ENCODE results near the gene NR5A1. TPM values are rescaled to one million over a fixed set of nuclear protein-coding genes. Genes with fewer than 3 reads are reported as not detected.

NR5A1 gene
- total and polyA plus RNA-seq, 2 of the 13 experiments (the other 11 are each of a cell fraction or from before 2014, with no cell fraction given): 28.9 to 44.7 TPM

DNA sequence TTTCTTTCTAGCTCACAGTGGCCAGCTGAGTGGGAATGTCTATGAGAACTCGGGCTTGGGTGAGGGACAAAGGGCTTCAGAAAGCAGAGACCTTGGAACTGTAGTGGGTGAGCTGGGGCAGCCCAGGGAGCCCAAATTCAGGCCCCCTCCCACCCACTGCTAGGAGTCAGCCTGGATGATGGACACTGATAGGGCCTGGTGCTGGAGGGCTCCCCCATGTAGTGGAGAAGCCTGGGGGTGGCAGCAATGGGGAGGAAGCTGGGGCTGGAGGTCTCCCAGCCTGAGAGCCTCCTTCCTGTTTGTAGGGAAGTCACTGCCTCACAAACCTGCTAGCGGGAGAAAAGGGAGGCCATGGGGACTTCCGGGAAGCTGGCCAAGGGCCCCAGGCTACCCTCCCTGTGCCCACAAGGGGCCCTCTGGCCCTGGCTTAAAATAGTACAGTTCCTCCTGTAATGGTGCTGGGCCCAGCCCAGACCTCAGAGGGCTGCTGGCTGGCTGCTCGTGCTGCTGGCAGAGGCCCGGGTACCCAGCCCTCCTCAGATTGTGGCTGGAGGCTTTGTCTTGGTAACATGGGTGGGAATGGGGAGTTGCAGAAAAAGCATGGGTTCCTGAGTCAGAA is 6.3 kb upstream of the NR5A1 start (continued):
- TF ChIP-seq, protein P1, sequence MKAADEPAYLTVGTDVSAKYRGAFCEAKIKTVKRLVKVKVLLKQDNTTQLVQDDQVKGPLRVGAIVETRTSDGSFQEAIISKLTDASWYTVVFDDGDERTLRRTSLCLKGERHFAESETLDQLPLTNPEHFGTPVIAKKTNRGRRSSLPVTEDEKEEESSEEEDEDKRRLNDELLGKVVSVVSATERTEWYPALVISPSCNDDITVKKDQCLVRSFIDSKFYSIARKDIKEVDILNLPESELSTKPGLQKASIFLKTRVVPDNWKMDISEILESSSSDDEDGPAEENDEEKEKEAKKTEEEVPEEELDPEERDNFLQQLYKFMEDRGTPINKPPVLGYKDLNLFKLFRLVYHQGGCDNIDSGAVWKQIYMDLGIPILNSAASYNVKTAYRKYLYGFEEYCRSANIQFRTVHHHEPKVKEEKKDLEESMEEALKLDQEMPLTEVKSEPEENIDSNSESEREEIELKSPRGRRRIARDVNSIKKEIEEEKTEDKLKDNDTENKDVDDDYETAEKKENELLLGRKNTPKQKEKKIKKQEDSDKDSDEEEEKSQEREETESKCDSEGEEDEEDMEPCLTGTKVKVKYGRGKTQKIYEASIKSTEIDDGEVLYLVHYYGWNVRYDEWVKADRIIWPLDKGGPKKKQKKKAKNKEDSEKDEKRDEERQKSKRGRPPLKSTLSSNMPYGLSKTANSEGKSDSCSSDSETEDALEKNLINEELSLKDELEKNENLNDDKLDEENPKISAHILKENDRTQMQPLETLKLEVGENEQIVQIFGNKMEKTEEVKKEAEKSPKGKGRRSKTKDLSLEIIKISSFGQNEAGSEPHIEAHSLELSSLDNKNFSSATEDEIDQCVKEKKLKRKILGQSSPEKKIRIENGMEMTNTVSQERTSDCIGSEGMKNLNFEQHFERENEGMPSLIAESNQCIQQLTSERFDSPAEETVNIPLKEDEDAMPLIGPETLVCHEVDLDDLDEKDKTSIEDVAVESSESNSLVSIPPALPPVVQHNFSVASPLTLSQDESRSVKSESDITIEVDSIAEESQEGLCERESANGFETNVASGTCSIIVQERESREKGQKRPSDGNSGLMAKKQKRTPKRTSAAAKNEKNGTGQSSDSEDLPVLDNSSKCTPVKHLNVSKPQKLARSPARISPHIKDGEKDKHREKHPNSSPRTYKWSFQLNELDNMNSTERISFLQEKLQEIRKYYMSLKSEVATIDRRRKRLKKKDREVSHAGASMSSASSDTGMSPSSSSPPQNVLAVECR (CRISPR knock-in tag; IDR thresholded peaks at IDR 0.05; ENCODE audit: borderline replicate concordance): no peak
- TF ChIP-seq HNF4G (IDR thresholded peaks at IDR 0.05; ENCODE audit: borderline replicate concordance, low read depth, low read length) (no peak), HNF4G (CRISPR knock-in tag; IDR thresholded peaks at IDR 0.05; ENCODE audit: borderline replicate concordance, low read depth) (no peak), RFXAP (CRISPR knock-in tag; IDR thresholded peaks at IDR 0.05; ENCODE audit: borderline replicate concordance) (no peak), MTA1 (CRISPR knock-in tag; IDR thresholded peaks at IDR 0.05; ENCODE audit: borderline replicate concordance) (0 out of 2 replicates have a peak, but pooled peaks have one; percentile 41), JUN (CRISPR knock-in tag; IDR thresholded peaks at IDR 0.05) (no peak), MAZ (IDR thresholded peaks at IDR 0.05; ENCODE audit: borderline replicate concordance, low read depth, low read length) (no peak), MAZ (CRISPR knock-in tag; IDR thresholded peaks at IDR 0.05; ENCODE audit: low read depth) (no peak), ARNTL (CRISPR knock-in tag; IDR thresholded peaks at IDR 0.05) (no peak)
- TF ChIP-seq, protein P2, sequence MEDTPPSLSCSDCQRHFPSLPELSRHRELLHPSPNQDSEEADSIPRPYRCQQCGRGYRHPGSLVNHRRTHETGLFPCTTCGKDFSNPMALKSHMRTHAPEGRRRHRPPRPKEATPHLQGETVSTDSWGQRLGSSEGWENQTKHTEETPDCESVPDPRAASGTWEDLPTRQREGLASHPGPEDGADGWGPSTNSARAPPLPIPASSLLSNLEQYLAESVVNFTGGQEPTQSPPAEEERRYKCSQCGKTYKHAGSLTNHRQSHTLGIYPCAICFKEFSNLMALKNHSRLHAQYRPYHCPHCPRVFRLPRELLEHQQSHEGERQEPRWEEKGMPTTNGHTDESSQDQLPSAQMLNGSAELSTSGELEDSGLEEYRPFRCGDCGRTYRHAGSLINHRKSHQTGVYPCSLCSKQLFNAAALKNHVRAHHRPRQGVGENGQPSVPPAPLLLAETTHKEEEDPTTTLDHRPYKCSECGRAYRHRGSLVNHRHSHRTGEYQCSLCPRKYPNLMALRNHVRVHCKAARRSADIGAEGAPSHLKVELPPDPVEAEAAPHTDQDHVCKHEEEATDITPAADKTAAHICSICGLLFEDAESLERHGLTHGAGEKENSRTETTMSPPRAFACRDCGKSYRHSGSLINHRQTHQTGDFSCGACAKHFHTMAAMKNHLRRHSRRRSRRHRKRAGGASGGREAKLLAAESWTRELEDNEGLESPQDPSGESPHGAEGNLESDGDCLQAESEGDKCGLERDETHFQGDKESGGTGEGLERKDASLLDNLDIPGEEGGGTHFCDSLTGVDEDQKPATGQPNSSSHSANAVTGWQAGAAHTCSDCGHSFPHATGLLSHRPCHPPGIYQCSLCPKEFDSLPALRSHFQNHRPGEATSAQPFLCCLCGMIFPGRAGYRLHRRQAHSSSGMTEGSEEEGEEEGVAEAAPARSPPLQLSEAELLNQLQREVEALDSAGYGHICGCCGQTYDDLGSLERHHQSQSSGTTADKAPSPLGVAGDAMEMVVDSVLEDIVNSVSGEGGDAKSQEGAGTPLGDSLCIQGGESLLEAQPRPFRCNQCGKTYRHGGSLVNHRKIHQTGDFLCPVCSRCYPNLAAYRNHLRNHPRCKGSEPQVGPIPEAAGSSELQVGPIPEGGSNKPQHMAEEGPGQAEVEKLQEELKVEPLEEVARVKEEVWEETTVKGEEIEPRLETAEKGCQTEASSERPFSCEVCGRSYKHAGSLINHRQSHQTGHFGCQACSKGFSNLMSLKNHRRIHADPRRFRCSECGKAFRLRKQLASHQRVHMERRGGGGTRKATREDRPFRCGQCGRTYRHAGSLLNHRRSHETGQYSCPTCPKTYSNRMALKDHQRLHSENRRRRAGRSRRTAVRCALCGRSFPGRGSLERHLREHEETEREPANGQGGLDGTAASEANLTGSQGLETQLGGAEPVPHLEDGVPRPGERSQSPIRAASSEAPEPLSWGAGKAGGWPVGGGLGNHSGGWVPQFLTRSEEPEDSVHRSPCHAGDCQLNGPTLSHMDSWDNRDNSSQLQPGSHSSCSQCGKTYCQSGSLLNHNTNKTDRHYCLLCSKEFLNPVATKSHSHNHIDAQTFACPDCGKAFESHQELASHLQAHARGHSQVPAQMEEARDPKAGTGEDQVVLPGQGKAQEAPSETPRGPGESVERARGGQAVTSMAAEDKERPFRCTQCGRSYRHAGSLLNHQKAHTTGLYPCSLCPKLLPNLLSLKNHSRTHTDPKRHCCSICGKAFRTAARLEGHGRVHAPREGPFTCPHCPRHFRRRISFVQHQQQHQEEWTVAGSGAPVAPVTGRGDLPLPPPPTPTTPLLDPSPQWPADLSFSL (CRISPR knock-in tag; IDR thresholded peaks at IDR 0.05): no peak
- TF ChIP-seq, protein P3, sequence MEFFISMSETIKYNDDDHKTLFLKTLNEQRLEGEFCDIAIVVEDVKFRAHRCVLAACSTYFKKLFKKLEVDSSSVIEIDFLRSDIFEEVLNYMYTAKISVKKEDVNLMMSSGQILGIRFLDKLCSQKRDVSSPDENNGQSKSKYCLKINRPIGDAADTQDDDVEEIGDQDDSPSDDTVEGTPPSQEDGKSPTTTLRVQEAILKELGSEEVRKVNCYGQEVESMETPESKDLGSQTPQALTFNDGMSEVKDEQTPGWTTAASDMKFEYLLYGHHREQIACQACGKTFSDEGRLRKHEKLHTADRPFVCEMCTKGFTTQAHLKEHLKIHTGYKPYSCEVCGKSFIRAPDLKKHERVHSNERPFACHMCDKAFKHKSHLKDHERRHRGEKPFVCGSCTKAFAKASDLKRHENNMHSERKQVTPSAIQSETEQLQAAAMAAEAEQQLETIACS (CRISPR knock-in tag; IDR thresholded peaks at IDR 0.05): no peak
- TF ChIP-seq, protein P4, sequence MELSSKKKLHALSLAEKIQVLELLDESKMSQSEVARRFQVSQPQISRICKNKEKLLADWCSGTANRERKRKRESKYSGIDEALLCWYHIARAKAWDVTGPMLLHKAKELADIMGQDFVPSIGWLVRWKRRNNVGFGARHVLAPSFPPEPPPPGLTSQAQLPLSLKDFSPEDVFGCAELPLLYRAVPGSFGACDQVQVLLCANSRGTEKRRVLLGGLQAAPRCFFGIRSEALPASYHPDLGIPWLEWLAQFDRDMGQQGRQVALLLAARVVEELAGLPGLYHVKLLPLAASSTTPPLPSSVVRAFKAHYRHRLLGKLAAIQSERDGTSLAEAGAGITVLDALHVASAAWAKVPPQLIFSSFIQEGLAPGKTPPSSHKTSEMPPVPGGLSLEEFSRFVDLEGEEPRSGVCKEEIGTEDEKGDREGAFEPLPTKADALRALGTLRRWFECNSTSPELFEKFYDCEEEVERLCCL (CRISPR knock-in tag; IDR thresholded peaks at IDR 0.05; ENCODE audit: borderline replicate concordance): no peak
- TF ChIP-seq, protein P5, sequence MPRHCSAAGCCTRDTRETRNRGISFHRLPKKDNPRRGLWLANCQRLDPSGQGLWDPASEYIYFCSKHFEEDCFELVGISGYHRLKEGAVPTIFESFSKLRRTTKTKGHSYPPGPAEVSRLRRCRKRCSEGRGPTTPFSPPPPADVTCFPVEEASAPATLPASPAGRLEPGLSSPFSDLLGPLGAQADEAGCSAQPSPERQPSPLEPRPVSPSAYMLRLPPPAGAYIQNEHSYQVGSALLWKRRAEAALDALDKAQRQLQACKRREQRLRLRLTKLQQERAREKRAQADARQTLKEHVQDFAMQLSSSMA (CRISPR knock-in tag; IDR thresholded peaks at IDR 0.05): 0 out of 2 replicates have a peak, but pooled peaks have one; percentile 27
